Measurements from ENCODE around the gene LAMTOR1.
"Not testable (repeated sequence)": the region's sequence is repeated elsewhere in the genome, so short reads cannot be mapped to it uniquely, and the experiment has no call there.

LAMTOR1 gene

GRCh38 chr11:72102946-72103753 is at the start of gene LAMTOR1:
LAMTOR1 (minus strand) TSS chr11:72103297; CDS start chr11:72103224, 73 bp downstream.
- Mint-ChIP-seq H3K4me1 (peaks cover 36% of the 10 kb centered on the region), H3K9me3 (no peaks in the 10 kb centered on the region), H3K4me3 (peak within 1 kb of the TSS; percentile 88 to 95 (median 95)), H3K27me3 (ENCODE audit: low read depth) (no peaks in the 10 kb centered on the region), H3K27ac (peak within 1 kb of the TSS; percentile 99 to 100 (median 99)), H3K36me3 (ENCODE audit: low read depth) (peaks cover 18% of the 10 kb centered on the region)
- TF ChIP-seq CTCF (IDR thresholded peaks at IDR 0.05; ENCODE audit: unreplicated experiment in 3 of 3), result peak; percentile 41 to 57 (median 57)

- H3K27me3 Mint-ChIP-seq (ENCODE audit: low read depth), result no peaks in the 10 kb centered on the region
- H3K36me3 Mint-ChIP-seq (ENCODE audit: low read depth), result no peaks in the 10 kb centered on the region
- H3K4me3 Mint-ChIP-seq, result no peak overlapping the region
- H3K9me3 Mint-ChIP-seq, result no peaks in the 10 kb centered on the region
- no peaks in the 10 kb centered on the region for H3K4me1 Mint-ChIP-seq
- TF ChIP-seq CTCF (IDR thresholded peaks at IDR 0.05; ENCODE audit: unreplicated experiment in 3 of 3), result no peak
- H3K27ac Mint-ChIP-seq, result no peak overlapping the region
These were observed 47.8 kb upstream of the LAMTOR1 start for GRCh38 chr11:72150882-72151281.

DNA sequence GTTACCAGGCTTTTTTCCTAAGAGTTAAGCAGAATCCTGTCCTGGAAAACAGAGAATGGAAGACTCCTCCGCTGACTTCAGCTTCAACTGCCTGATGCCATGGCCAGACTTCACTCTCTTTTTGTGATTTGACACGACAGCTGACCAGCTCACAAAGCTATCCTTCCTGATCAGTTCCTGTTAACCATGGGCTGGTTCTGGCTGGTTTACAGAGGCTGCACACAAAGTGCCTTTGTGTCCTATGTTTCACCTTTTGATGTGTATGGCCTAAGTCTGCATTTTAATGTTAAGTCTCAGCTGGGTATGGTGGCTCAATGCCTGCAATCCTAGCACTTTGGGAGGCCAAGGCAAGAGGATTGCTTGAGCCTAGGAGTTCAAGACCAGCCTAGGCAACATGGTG is 43.5 kb upstream of the LAMTOR1 start:
- no peak for TF ChIP-seq CTCF (IDR thresholded peaks at IDR 0.05; ENCODE audit: unreplicated experiment in 3 of 3)
- Mint-ChIP-seq H3K36me3 (ENCODE audit: low read depth) (no peaks in the 10 kb centered on the region), H3K9me3 (no peaks in the 10 kb centered on the region), H3K27ac (no peak overlapping the region), H3K4me3 (no peak overlapping the region), H3K27me3 (ENCODE audit: low read depth) (peaks cover 11% of the 10 kb centered on the region), H3K4me1 (no peaks in the 10 kb centered on the region)

GRCh38 chr11:72144807-72145565 is 41.9 kb upstream of the LAMTOR1 start:
- Mint-ChIP-seq H3K36me3 (ENCODE audit: low read depth) (no peaks in the 10 kb centered on the region), H3K4me3 (no peak overlapping the region), H3K9me3 (no peaks in the 10 kb centered on the region), H3K27ac (no peak overlapping the region), H3K4me1 (no peaks in the 10 kb centered on the region), H3K27me3 (ENCODE audit: low read depth) (peaks cover 15% of the 10 kb centered on the region)
- TF ChIP-seq CTCF (IDR thresholded peaks at IDR 0.05; ENCODE audit: unreplicated experiment in 3 of 3), result no peak

GRCh38 chr11:72142543-72142942 is 39.4 kb upstream of the LAMTOR1 start:
- not testable (repeated sequence) for H3K9me3 Mint-ChIP-seq; H3K4me1 Mint-ChIP-seq; H3K27ac Mint-ChIP-seq; H3K4me3 Mint-ChIP-seq; H3K36me3 Mint-ChIP-seq (ENCODE audit: low read depth)
- peaks cover 15% of the 10 kb centered on the region for H3K27me3 Mint-ChIP-seq (ENCODE audit: low read depth)

- H3K27ac Mint-ChIP-seq, result not testable (repeated sequence)
These were observed 39.0 kb upstream of the LAMTOR1 start for GRCh38 chr11:72142086-72142485.

More at GRCh38 chr11:72142086-72142485, 39.0 kb upstream of the LAMTOR1 start:
- peaks cover 15% of the 10 kb centered on the region for H3K27me3 Mint-ChIP-seq (ENCODE audit: low read depth)
- H3K4me1 Mint-ChIP-seq; H3K9me3 Mint-ChIP-seq; H3K36me3 Mint-ChIP-seq (ENCODE audit: low read depth); H3K4me3 Mint-ChIP-seq: not testable (repeated sequence)

All from nephron (organoid).